Gastrocnemius medialis (tissue), 4 donors: Measurements from ENCODE around the gene BBOX1.

Experiments used
- CTCF ChIP-seq, 5 experiments: fragments of 450-650 bp in 3 of 5; fragments of 200-600 bp in 2 of 5; sonication (generic) in 2 of 5; IDR thresholded peaks in 4 of 5; conservative IDR thresholded peaks in 1 of 5; 1 replicate in 4 of 5; 2 replicates in 1 of 5; pipeline ENCODE4 v1.5.1; 2016 to 2019; ENCODE audit warnings: antibody characterized with exemption in 5 of 5, mild to moderate bottlenecking in 3 of 5, moderate library complexity in 3 of 5
- POLR2A ChIP-seq, 2 donors: fragments of 450-650 bp; IDR thresholded peaks; one replicate each; pipeline ENCODE4 v1.6.1; 2017; ENCODE audit warnings: antibody characterized with exemption in 2 of 2, mild to moderate bottlenecking in 2 of 2, moderate library complexity in 2 of 2

GRCh38 chr11:26994631-26995095 is 46.0 kb upstream of the BBOX1 start:
- TF ChIP-seq CTCF (IDR thresholded peaks at IDR 0.05 in 4 of 5, conservative IDR thresholded peaks at IDR 0.05 in 1 of 5) (no peak), POLR2A (IDR thresholded peaks at IDR 0.05) (no peak)
